Esophagus (tissue), 2 donors: Measurements from ENCODE around the gene TAS2R1. TPM values are rescaled to one million over a fixed set of nuclear protein-coding genes. Genes with fewer than 3 reads are reported as not detected.

Experiments used
- H3K27ac ChIP-seq, 2 donors: one replicate each; pipeline ENCODE4 v1.5.1; 2013; ENCODE audit warnings: low read depth in 2 of 2, mild to moderate bottlenecking in 2 of 2, inconsistent platforms in 1 of 2, low read length in 1 of 2, moderate library complexity in 1 of 2
- H3K27me3 ChIP-seq, 2 donors: one replicate each; pipeline ENCODE4 v1.6.1; 2013; ENCODE audit warnings: low read length in 2 of 2, control low read depth in 1 of 2, mild to moderate bottlenecking in 1 of 2; ENCODE audit not compliant: insufficient read depth in 2 of 2, control insufficient read depth in 1 of 2
- H3K36me3 ChIP-seq, 2 donors: one replicate each; pipeline ENCODE4 v1.6.1; 2013; ENCODE audit warnings: low read length in 1 of 2; ENCODE audit not compliant: control insufficient read depth in 2 of 2, insufficient read depth in 2 of 2
- H3K4me1 ChIP-seq, 2 donors: one replicate each; pipeline ENCODE4 v1.6.1; 2013; ENCODE audit warnings: low read length in 1 of 2; ENCODE audit not compliant: control insufficient read depth in 2 of 2, insufficient read depth in 2 of 2
- H3K4me3 ChIP-seq, 2 donors: one replicate each; pipeline ENCODE4 v1.5.1; 2013; ENCODE audit warnings: low read length in 2 of 2, mild to moderate bottlenecking in 2 of 2, low read depth in 1 of 2, moderate library complexity in 1 of 2
- H3K9me3 ChIP-seq, 2 donors: one replicate each; pipeline ENCODE4 v1.6.1; 2013; ENCODE audit warnings: mild to moderate bottlenecking in 2 of 2, low read depth in 1 of 2, low read length in 1 of 2, moderate library complexity in 1 of 2; ENCODE audit not compliant: control insufficient read depth in 2 of 2, insufficient read depth in 1 of 2
- WGBS, 2 donors: extraction: QIAGEN DNeasy Blood & Tissue Kit; methylation state at CpG; one replicate each; pipeline ENCODE4 v1.1.7; 2013; 5-methylcytosine and 5-hydroxymethylcytosine counted together
- polyA plus RNA-seq, 2 donors: library from polyadenylated mRNA; stranded (reverse); fragments of 200-250 nt; gene quantifications; one replicate each; pipeline ENCODE4 v1.2.3, GENCODE V29; 2013
- donor health status: healthy with polysubstance abuse.
- donor health status: Bipolar disorder and iron deficiency.

Gene TAS2R1, protein sequence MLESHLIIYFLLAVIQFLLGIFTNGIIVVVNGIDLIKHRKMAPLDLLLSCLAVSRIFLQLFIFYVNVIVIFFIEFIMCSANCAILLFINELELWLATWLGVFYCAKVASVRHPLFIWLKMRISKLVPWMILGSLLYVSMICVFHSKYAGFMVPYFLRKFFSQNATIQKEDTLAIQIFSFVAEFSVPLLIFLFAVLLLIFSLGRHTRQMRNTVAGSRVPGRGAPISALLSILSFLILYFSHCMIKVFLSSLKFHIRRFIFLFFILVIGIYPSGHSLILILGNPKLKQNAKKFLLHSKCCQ
- polyA plus RNA-seq = not detected

DNA sequence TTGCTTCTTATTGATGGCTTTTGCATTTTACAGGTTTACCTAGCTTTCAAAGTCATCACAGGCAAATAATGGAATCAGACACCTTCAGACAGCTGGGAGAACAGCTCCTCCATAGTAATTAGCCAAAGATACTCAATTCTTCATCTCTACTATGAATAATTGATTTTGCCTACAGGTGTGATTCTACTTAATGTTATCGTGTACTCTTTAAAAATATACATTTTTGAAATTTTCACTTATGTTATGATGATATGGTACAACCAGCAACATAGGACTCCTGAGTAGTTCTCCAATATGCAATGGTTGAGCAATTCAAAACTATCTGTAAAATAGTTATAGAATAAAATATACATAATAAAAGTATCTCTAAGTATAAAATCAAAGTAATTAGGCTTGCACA lies at the start of gene TAS2R1:
Gene TAS2R1, minus strand, starts transcription at position 101 of the 400 bp plus-strand sequence. CDS start 319 bp downstream, outside the sequence.
- H3K27me3 ChIP-seq = peaks cover 0 to 4% of the 10 kb centered on the region in 2 donors
- H3K36me3 ChIP-seq = no peaks in the 10 kb centered on the region
- no peaks in the 10 kb centered on the region for H3K4me1 ChIP-seq
- no peak within 1 kb of the TSS for H3K4me3 ChIP-seq
- H3K9me3 ChIP-seq = no peaks in the 10 kb centered on the region
- H3K27ac ChIP-seq = no peak within 1 kb of the TSS
- WGBS, 2 donors = 93 to 94% methylated on average over 1 of the region's 1 CpG

DNA sequence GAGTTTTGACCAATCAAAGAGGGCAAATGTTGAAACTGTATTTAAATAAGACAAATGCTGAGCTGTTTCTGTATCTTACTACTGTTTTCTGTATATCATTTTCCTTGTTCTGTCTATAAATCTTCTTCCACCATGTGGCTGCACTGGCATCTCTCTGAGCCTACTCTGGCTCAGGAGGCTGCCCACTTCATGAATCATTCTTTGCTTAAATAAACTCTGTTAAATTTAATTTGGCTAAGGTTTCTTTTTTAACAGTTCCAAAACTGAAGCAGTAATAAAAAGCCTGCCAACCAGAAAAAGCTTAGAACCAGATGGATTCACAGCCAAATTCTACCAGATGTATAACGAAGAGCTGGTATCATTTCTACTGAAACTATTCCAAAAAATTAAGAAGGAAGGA lies 40.2 kb upstream of the TAS2R1 start:
- no peaks in the 10 kb centered on the region for H3K4me1 ChIP-seq
- H3K4me3 ChIP-seq = no peak overlapping the region
- peaks cover 0 to 4% of the 10 kb centered on the region in 2 donors for H3K27me3 ChIP-seq
- no peak overlapping the region for H3K27ac ChIP-seq
- peaks cover 0 to 3% of the 10 kb centered on the region in 2 donors for H3K9me3 ChIP-seq
- no peaks in the 10 kb centered on the region for H3K36me3 ChIP-seq
- WGBS, 2 donors = 0% methylated on average over 1 of the region's 1 CpG

DNA sequence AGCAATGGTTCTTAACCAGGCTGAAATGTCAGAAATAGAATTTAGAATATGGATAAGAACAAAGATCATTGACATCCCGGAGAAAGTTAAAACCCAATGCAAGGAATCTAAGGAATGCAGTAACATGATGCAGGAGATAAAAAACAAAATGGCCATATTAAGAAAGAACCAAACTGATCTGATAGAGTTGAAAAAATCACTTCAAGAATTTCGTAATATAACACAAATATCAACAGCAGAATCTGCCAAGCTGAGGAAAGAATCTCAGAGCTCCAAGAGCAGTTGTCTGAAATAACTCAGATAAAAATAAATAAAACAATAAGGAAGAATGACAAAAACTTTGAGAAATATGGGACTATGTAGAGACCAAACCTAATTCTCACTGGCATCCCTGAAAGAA lies 37.8 kb upstream of the TAS2R1 start:
- Histone ChIP-seq H3K4me1 (no peaks in the 10 kb centered on the region), H3K9me3 (peaks cover 0 to 3% of the 10 kb centered on the region in 2 donors), H3K27me3 (peaks cover 0 to 4% of the 10 kb centered on the region in 2 donors), H3K4me3 (no peak overlapping the region), H3K27ac (no peak overlapping the region), H3K36me3 (no peaks in the 10 kb centered on the region)
- WGBS, 2 donors = 75 to 77% methylated on average over 2 of the region's 2 CpGs

DNA sequence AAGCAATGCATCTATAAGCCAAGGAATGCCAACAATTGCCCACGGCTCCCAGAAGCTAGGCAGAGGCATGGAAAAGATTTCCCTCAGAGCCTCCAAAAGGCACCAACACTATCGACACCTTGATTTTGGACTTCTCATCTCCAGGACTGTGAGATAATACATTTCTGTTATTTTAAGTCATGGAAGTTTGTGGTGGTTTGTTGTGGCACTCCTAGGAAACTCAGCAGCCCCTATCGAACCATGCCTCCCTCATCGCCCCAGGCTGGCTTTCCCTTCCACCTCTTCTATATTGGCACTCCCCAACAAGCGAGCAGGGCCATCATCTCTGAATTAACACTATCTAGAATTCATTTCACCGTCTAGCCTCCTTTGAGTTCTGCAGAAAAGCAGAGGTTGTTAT lies 33.7 kb upstream of the TAS2R1 start:
- peaks cover 0 to 3% of the 10 kb centered on the region in 2 donors for H3K9me3 ChIP-seq
- no peak overlapping the region for H3K27ac ChIP-seq
- H3K4me1 ChIP-seq = no peaks in the 10 kb centered on the region
- H3K36me3 ChIP-seq = no peaks in the 10 kb centered on the region
- H3K27me3 ChIP-seq = peaks cover 0 to 4% of the 10 kb centered on the region in 2 donors
- H3K4me3 ChIP-seq = no peak overlapping the region
- 85 to 86% methylated on average over 6 of the region's 6 CpGs for WGBS, 2 donors

DNA sequence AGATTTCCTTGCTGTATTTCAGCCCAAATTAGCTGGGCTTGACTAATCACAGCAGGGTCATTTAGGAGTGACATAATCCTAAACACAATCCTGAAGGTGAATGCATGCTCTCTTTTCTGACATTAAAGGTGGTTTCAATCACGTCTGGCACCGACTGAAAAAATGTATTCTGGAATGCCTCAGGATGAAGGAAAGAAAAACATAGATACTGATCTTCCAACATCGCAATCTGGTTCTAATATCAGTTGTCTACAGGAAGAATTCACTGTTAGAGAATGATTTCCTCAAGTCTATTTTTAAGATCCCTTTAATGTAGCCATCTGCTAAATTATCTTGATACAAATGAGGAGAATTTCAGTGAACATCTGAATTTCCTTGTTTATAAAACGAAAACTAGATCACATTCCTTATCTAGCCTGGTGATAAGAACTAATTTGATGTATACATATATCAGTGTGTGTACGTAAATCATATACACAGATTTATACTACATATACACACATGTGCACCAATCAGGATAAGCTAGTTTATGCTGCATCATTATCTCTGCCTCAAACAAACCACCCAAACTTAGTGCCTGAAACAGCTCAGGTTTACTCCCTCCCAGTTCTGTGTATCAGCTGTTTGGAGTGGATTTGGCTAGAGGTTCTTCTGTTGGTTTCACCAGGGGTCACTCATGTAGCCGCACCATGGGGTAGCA lies 31.3 kb upstream of the TAS2R1 start:
- H3K27ac ChIP-seq = no peak overlapping the region
- no peak overlapping the region for H3K4me3 ChIP-seq
- no peaks in the 10 kb centered on the region for H3K4me1 ChIP-seq
- no peaks in the 10 kb centered on the region for H3K36me3 ChIP-seq
- no peaks in the 10 kb centered on the region for H3K9me3 ChIP-seq
- 60 to 65% methylated on average over 6 of the region's 6 CpGs for WGBS, 2 donors
- no peaks in the 10 kb centered on the region for H3K27me3 ChIP-seq

DNA sequence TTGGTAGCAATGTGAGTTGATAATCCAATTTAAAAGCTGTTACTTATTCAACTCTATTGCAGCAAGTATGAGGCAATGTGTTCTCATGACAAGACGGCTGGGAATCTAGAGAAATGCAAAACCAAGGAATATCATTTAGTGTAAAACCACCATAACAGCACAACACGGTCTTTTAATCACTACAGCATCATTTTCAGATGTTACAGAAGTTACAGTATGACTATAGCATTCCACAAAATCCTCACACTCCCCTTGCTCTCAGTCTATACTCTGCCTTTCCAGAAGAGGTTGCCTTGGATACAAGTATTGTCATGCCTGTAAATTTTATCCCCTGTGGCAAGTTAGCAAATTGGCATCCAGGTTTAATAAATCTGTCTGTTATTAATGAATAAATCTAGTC lies 28.6 kb upstream of the TAS2R1 start:
- no peak overlapping the region for H3K4me3 ChIP-seq
- WGBS, 2 donors = 42 to 69% methylated on average over 2 of the region's 2 CpGs
- no peaks in the 10 kb centered on the region for H3K27me3 ChIP-seq
- H3K4me1 ChIP-seq = no peaks in the 10 kb centered on the region
- no peaks in the 10 kb centered on the region for H3K36me3 ChIP-seq
- no peaks in the 10 kb centered on the region for H3K9me3 ChIP-seq
- no peak overlapping the region for H3K27ac ChIP-seq

DNA sequence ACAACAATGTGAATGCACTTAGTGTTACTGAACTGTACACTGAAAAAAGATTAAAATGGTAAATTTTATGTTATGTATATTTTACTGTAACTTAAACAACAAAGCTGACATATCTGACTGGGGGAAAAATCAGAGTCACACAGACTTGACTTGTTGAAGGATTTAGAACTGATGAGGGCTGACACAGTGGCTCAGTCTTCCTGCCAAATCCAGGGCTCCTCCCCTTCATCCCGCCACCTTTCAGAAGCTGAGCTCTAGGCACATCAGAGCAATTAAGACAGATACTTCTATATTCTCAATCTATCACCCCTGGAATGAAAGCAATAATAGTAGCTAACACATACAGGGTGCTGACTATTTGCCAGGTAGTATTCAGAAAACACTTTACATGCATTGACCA lies 27.7 kb upstream of the TAS2R1 start:
- Histone ChIP-seq H3K36me3 (no peaks in the 10 kb centered on the region), H3K9me3 (no peaks in the 10 kb centered on the region), H3K27ac (no peak overlapping the region), H3K27me3 (no peaks in the 10 kb centered on the region), H3K4me3 (no peak overlapping the region), H3K4me1 (no peaks in the 10 kb centered on the region)
- WGBS, 2 donors = 44 to 68% methylated on average over 1 of the region's 1 CpG

DNA sequence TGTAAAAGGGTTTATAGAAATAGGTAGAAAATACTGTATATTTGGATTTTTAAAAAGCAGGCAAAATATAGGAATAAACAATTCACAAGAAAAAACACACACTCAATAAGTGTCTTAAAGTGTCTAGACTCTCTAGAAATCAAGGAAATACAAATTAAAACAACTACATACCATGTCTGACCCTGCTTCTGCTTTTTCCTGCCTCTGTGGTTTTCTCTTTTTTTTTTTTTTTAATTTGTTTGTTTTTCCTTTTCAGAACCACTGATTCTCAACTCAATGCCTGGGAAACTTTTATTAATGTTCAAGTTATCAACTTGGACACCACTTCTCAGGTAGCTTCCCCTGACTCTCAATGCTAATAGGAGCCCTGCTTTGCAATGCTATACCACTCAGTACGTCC lies 25.5 kb upstream of the TAS2R1 start:
- H3K4me1 ChIP-seq = no peaks in the 10 kb centered on the region
- H3K9me3 ChIP-seq = no peaks in the 10 kb centered on the region
- H3K36me3 ChIP-seq = no peaks in the 10 kb centered on the region
- WGBS, 2 donors = 80 to 83% methylated on average over 1 of the region's 1 CpG
- H3K4me3 ChIP-seq = no peak overlapping the region
- H3K27ac ChIP-seq = no peak overlapping the region
- no peaks in the 10 kb centered on the region for H3K27me3 ChIP-seq

DNA sequence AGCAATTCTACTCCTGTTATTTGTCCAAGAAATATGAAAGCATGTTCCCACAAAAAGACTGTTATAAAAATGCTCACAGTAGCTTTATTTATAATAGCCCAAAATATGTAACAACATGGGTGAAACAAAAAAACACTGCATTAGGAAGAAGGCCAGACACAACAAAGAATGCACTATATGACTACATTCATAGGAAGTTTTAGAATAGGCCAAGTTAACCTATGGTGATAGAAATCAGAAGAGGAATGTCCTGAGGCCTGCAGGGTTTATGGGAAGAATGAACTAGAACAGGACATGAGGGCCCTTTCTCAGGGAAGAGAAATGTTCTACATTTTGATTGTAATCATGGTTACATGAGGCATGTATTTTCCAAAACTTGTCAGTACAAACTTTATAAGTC lies 24.7 kb upstream of the TAS2R1 start:
- no peak overlapping the region for H3K27ac ChIP-seq
- H3K4me3 ChIP-seq = no peak overlapping the region
- no peaks in the 10 kb centered on the region for H3K4me1 ChIP-seq
- no peaks in the 10 kb centered on the region for H3K36me3 ChIP-seq
- no peaks in the 10 kb centered on the region for H3K9me3 ChIP-seq
- no peaks in the 10 kb centered on the region for H3K27me3 ChIP-seq

DNA sequence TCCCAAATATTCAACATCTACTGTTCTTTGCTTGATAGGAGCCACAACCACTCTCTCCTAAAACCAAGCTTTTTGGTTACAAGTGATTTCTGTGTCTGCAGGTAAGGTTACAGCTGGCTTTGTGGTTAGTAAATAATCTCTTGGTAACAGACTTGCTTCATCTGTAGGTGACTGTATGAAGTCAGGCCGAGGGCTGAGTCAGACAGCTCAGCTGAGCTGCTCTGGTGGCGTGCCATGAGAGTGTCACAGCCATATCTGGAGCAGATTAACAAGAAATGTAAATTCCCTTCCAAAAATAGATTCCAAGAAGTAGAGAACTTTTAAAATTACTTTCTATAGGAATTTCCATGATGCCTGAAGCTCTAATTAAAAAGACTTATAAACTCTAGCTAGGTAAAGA lies 23.7 kb upstream of the TAS2R1 start:
- Histone ChIP-seq H3K36me3 (no peaks in the 10 kb centered on the region), H3K27ac (no peak overlapping the region), H3K27me3 (no peaks in the 10 kb centered on the region), H3K4me3 (no peak overlapping the region), H3K9me3 (no peaks in the 10 kb centered on the region), H3K4me1 (no peaks in the 10 kb centered on the region)
- 13 to 27% methylated on average over 2 of the region's 2 CpGs for WGBS, 2 donors
